Measurements from ENCODE around the gene ERN1. TPM values are rescaled to one million over a fixed set of nuclear protein-coding genes. Genes with fewer than 3 reads are reported as not detected.

Gene ERN1
- total and polyA plus RNA-seq, 2 donors (not counting 3 experiments of a cell fraction or from before 2014, with no cell fraction given), result 9.1 to 21.5 TPM

DNA sequence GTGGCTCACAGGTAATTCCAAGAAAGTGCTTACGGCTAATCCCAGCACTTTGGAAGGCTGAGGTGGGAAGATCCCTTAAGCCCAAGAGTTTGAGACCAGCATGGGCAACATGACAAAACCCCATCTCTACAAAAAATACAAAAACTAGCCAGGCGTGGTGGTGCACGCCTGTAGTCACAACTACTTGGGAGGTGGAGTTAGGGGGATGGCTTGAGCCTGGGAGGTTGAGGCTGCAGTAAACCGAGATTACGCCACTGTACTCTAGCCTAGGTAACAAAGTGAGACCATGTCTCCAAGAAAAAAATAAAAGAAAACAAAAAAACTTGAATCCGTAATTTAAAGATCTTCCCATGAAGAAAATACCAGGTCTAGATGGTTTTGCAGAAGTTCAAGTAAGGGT, 114.5 kb downstream of the ERN1 start:
- FAIRE-seq (no peak), DNase-seq (ENCODE audit: low read depth, low spot score) (no peak)
- intact Hi-C loops (cut with micrococcal nuclease), result loop anchor here (5.0 kb wide), 1 partner anchor 397 kb away; no protein-coding TSS in a partner anchor
- Histone ChIP-seq H3K4me3 (replicated peaks in 1 of 3; ENCODE audit: insufficient read depth in 1 of 3, low read depth in 1 of 3, low read length in 3 of 3) (peak overlapping the region in 1 of 3 experiments; percentile 72), H3K36me3 (ENCODE audit: control insufficient read depth in 2 of 2, extremely low read depth in 1 of 2, insufficient read depth in 2 of 2, low read length in 2 of 2) (no peaks in the 10 kb centered on the region), H3K27me3 (ENCODE audit: control insufficient read depth in 2 of 2, insufficient read depth in 2 of 2, low read length in 2 of 2) (no peaks in the 10 kb centered on the region), H3K27ac (ENCODE audit: insufficient read depth, low read depth, low read length) (peak overlapping the region; percentile 90), H3K4me2 (ENCODE audit: insufficient read depth, low read length) (peak overlapping the region; percentile 93), H2AFZ (ENCODE audit: low read depth, low read length) (no peak overlapping the region), H3K79me2 (ENCODE audit: control insufficient read depth, insufficient read depth, low read length) (peaks cover 63% of the 10 kb centered on the region), H3K9me3 (replicated peaks; ENCODE audit: control insufficient read depth, insufficient read depth, low read length) (no peaks in the 10 kb centered on the region), H3K9ac (replicated peaks; ENCODE audit: extremely low read depth, insufficient read depth, low read length) (no peak overlapping the region), H4K20me1 (replicated peaks; ENCODE audit: control insufficient read depth, extremely low read depth, insufficient read depth, low read length) (no peaks in the 10 kb centered on the region), H3K9me1 (replicated peaks; ENCODE audit: control insufficient read depth, extremely low read depth, insufficient read depth, low read length) (no peaks in the 10 kb centered on the region), H3K4me1 (ENCODE audit: control insufficient read depth, extremely low read depth, insufficient read depth, low read length) (peaks cover 54% of the 10 kb centered on the region)
- dilution Hi-C loops (cut with MboI; ENCODE audit: extremely low pct_ligation_motif_present, low sequenced_read_pairs), result no loop called here
- ChIA-PET POLR2A (no interaction called here), CTCF (no interaction called here)
- no TSS peak for BruUV-seq (replicated peaks)
- TF ChIP-seq POLR2A (IDR thresholded peaks at IDR 0.05; ENCODE audit: low read depth, low read length) (peak; percentile 2), JUN (IDR thresholded peaks at IDR 0.05; ENCODE audit: borderline replicate concordance, insufficient read depth, insufficient read length, low read depth) (no peak)

GRCh38 chr17:64009571-64010402, 120.2 kb downstream of the ERN1 start:
- Histone ChIP-seq H3K9me3 (replicated peaks; ENCODE audit: control insufficient read depth, insufficient read depth, low read length) (no peaks in the 10 kb centered on the region), H3K27ac (ENCODE audit: insufficient read depth, low read depth, low read length) (peak overlapping the region; percentile 91), H3K9ac (replicated peaks; ENCODE audit: extremely low read depth, insufficient read depth, low read length) (peak overlapping the region; percentile 19), H3K9me1 (replicated peaks; ENCODE audit: control insufficient read depth, extremely low read depth, insufficient read depth, low read length) (no peaks in the 10 kb centered on the region), H3K4me3 (replicated peaks in 1 of 3; ENCODE audit: insufficient read depth in 1 of 3, low read depth in 1 of 3, low read length in 3 of 3) (no peak overlapping the region), H3K4me1 (ENCODE audit: control insufficient read depth, extremely low read depth, insufficient read depth, low read length) (peaks cover 51% of the 10 kb centered on the region), H3K4me2 (ENCODE audit: insufficient read depth, low read length) (peak overlapping the region; percentile 28), H2AFZ (ENCODE audit: low read depth, low read length) (no peak overlapping the region), H3K79me2 (ENCODE audit: control insufficient read depth, insufficient read depth, low read length) (peaks cover 64% of the 10 kb centered on the region), H3K36me3 (ENCODE audit: control insufficient read depth in 2 of 2, extremely low read depth in 1 of 2, insufficient read depth in 2 of 2, low read length in 2 of 2) (peaks cover 4 to 7% of the 10 kb centered on the region in 2 experiments), H3K27me3 (ENCODE audit: control insufficient read depth in 2 of 2, insufficient read depth in 2 of 2, low read length in 2 of 2) (no peaks in the 10 kb centered on the region), H4K20me1 (replicated peaks; ENCODE audit: control insufficient read depth, extremely low read depth, insufficient read depth, low read length) (no peaks in the 10 kb centered on the region)
- FAIRE-seq (peak; percentile 58), DNase-seq (ENCODE audit: low read depth, low spot score) (peak; percentile 61)
- dilution Hi-C loops (cut with MboI; ENCODE audit: extremely low pct_ligation_motif_present, low sequenced_read_pairs), result no loop called here
- intact Hi-C loops (cut with micrococcal nuclease), result no loop called here
- TF ChIP-seq FOS (IDR thresholded peaks at IDR 0.05; ENCODE audit: borderline replicate concordance, insufficient read depth, low read length) (peak; percentile 81), GATA2 (IDR thresholded peaks at IDR 0.05; ENCODE audit: insufficient read depth, insufficient read length, low read depth, low read length) (peak; percentile 52), CTCF (IDR thresholded peaks at IDR 0.05; ENCODE audit: extremely low read depth in 1 of 2, insufficient read depth in 1 of 2, low read depth in 1 of 2, low read length in 2 of 2) (no peak), POLR2AphosphoS5 (IDR thresholded peaks at IDR 0.05; ENCODE audit: insufficient read depth, low read depth, low read length) (peak; percentile 40), MAX (IDR thresholded peaks at IDR 0.05; ENCODE audit: insufficient read depth, insufficient read length) (no peak)
- ChIA-PET CTCF (interaction anchor here (0.7 to 1.4 kb wide), 7 partner anchors 13 to 124 kb away, joined by 3 to 12 read pairs (median 3); no protein-coding TSS in a partner anchor), POLR2A (interaction anchor here (0.5 to 1.4 kb wide), 3 partner anchors 8 to 496 kb away, joined by 3 to 5 read pairs (median 3); partner anchors contain the start of genes DDX5 and ICAM2)
- BruUV-seq (replicated peaks), result no TSS peak
